DOHH2 (cell line): ENCODE results near the gene TADA2B.

ENCODE experiments used
- CTCF ChIP-seq: fragments of 200-600 bp; sonication (generic); IDR thresholded peaks from one replicate; pipeline ENCODE4 v1.5.1; 2014; ENCODE audit warnings: antibody characterized with exemption, mild to moderate bottlenecking, low read depth, low read length; ENCODE audit not compliant: poor library complexity, severe bottlenecking
- EZH2phosphoT487 ChIP-seq: fragments of 200-600 bp; sonication (generic); IDR thresholded peaks from 2 replicates; pipeline ENCODE4 v1.6.1; 2017; ENCODE audit warnings: borderline replicate concordance, mild to moderate bottlenecking, antibody characterized with exemption, low read length, moderate library complexity, mixed read lengths

DNA sequence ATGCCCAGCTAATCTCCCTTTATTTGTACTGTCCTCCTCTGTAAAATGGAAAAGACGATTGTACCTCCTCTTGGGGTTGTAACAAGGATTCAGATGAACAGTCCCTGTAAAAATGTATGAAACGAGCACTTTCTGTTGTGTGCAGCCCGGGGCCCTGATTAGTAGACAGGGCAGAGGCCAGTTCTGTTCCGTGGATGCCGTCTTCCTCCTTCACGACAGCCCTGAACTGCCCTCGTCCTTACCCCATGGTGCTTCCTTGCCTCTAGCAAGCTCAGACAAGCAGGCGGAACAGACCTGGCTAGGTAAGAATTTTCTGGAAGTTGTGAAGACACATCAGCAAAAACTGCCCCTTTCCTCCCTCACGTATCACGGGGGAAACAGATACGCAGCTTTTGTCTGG is 22.3 kb upstream of the TADA2B start:
- TF ChIP-seq CTCF (no peak), EZH2phosphoT487 (no peak)
